ENCODE measurements around the gene HADH.

The HADH gene

GRCh38 chr4:107987916-107988762, 1.6 kb upstream of the HADH start:
- no peak overlapping the region for H3K4me3 ChIP-seq (ENCODE audit: low read depth, low read length)
- ChIA-PET CTCF (interaction anchor here (1.9 kb wide), 1 partner anchor 31 kb away, joined by 4 read pairs; no protein-coding TSS in a partner anchor), POLR2A (no interaction called here)

GRCh38 chr4:107988763-107989035, 990 bp upstream of the HADH start:
- H3K4me3 ChIP-seq (ENCODE audit: low read depth, low read length): no peak overlapping the region
- no peak for TF ChIP-seq CTCF (IDR thresholded peaks at IDR 0.05; ENCODE audit: insufficient read depth, low read length, missing control alignments)
- DNase-seq (ENCODE audit: low read depth, low spot score): no peak
- ChIA-PET CTCF (interaction anchor here (1.9 kb wide), 1 partner anchor 30 kb away, joined by 4 read pairs; no protein-coding TSS in a partner anchor), POLR2A (no interaction called here)

More at GRCh38 chr4:107987916-107988762, 1.6 kb upstream of the HADH start:
- no peak for TF ChIP-seq CTCF (IDR thresholded peaks at IDR 0.05; ENCODE audit: insufficient read depth, low read length, missing control alignments)
- no peak for DNase-seq (ENCODE audit: low read depth, low spot score)

- TF ChIP-seq CTCF (IDR thresholded peaks at IDR 0.05; ENCODE audit: insufficient read depth, low read length, missing control alignments): no peak
- DNase-seq (ENCODE audit: low read depth, low spot score): no peak
- ChIA-PET CTCF (interaction anchor here (1.9 kb wide), 1 partner anchor 30 kb away, joined by 4 read pairs; no protein-coding TSS in a partner anchor), POLR2A (no interaction called here)
- H3K4me3 ChIP-seq (ENCODE audit: low read depth, low read length): peak overlapping the region; percentile 95
Measured at GRCh38 chr4:107989162-107989536, 540 bp upstream of the HADH start.

GRCh38 chr4:107991945-107992630, 2.4 kb downstream of the HADH start:
- DNase-seq (ENCODE audit: low read depth, low spot score): no peak
- ChIA-PET CTCF (interaction anchor here (0.8 to 2.1 kb wide), 4 partner anchors 11 to 27 kb away, joined by 3 to 7 read pairs (median 4); no protein-coding TSS in a partner anchor), POLR2A (interaction anchor here (0.6 kb wide), 1 partner anchor 79 kb away, joined by 3 read pairs; no protein-coding TSS in a partner anchor)
- no peak for TF ChIP-seq CTCF (IDR thresholded peaks at IDR 0.05; ENCODE audit: insufficient read depth, low read length, missing control alignments)
- H3K4me3 ChIP-seq (ENCODE audit: low read depth, low read length): no peak overlapping the region

- CTCF ChIA-PET: interaction anchor here (1.0 to 1.1 kb wide), 2 partner anchors 22 to 25 kb away, joined by 3 to 4 read pairs; no protein-coding TSS in a partner anchor
- POLR2A ChIA-PET: no interaction called here
- TF ChIP-seq CTCF (IDR thresholded peaks at IDR 0.05; ENCODE audit: insufficient read depth, low read length, missing control alignments): no peak
- DNase-seq (ENCODE audit: low read depth, low spot score): no peak
- no peak overlapping the region for H3K4me3 ChIP-seq (ENCODE audit: low read depth, low read length)
Measured at GRCh38 chr4:107993969-107994368, 4.3 kb downstream of the HADH start.

- DNase-seq (ENCODE audit: low read depth, low spot score): no peak
- no peak for TF ChIP-seq CTCF (IDR thresholded peaks at IDR 0.05; ENCODE audit: insufficient read depth, low read length, missing control alignments)
- CTCF ChIA-PET: interaction anchor here (1.0 kb wide), 1 partner anchor 24 kb away, joined by 4 read pairs; no protein-coding TSS in a partner anchor
- POLR2A ChIA-PET: no interaction called here
- H3K4me3 ChIP-seq (ENCODE audit: low read depth, low read length): no peak overlapping the region
Measured at GRCh38 chr4:107994894-107995293, 5.2 kb downstream of the HADH start.
